K562 (cell line): Measurements from ENCODE around the gene PSMD8. TPM values are rescaled to one million over a fixed set of nuclear protein-coding genes. Genes with fewer than 3 reads are reported as not detected.

Source experiments
- ATAC-seq: fragments of 200-7000 bp; cut with Tn5 transposase; 3 replicates; pipeline ENCODE4 v1.9.1; 2020; ENCODE audit warnings: moderate library complexity
- BruUV-seq: library from RNA; stranded (reverse); fragments of 400-500 nt; replicated peaks from 2 replicates; lab custom pipeline; 2021; lab: Mats Ljungman, UMichigan
- CTCF ChIA-PET: fragments of 300-600 bp; formaldehyde crosslinking; extraction: SDS; loops from one replicate; lab custom pipeline; 2021; ENCODE audit warnings: low intra/inter-chr PET ratio; lab: Yijun Ruan, JAX
- POLR2A ChIA-PET: fragments of 300-600, 350-650 bp; sonication (Branson Sonifier 250); formaldehyde crosslinking; extraction: SDS; loops from one replicate; lab custom pipeline; 2021; ENCODE audit warnings: antibody characterized with exemption, inconsistent platforms; lab: Yijun Ruan, JAX
- DNase-seq, 4 experiments: peaks; one replicate each; pipeline versions ENCODE4 v3.0.0 to v3.0.0-alpha.2; 2011 to 2018; ENCODE audit warnings: low spot score in 3 of 4, mixed read lengths in 3 of 4; ENCODE audit errors: extremely low read depth in 1 of 4
- FAIRE-seq: peaks from 2 replicates; lab custom pipeline; 2011; peaks lifted over from hg19 to GRCh38; lab: Jason Lieb, UNC
- H2AFZ ChIP-seq: 2 replicates; pipeline ENCODE4 v1.6.0; 2011; ENCODE audit warnings: low read depth, low read length, control low read depth, inconsistent platforms
- H3K27ac ChIP-seq: fragments of 200-600 bp; 3 replicates; pipeline ENCODE4 v1.8.0; 2011; ENCODE audit warnings: low read depth, mild to moderate bottlenecking, control low read depth, inconsistent platforms, low read length, moderate library complexity, mixed read lengths; ENCODE audit errors: extremely low read depth
- H3K27me3 ChIP-seq, 2 experiments: fragments of 300-600 bp in 1 of 2; 2 replicates in 1 of 2; 3 replicates in 1 of 2; pipeline versions ENCODE4 v1.6.0 to v1.8.0; 2011; ENCODE audit warnings: inconsistent platforms in 2 of 2, low read length in 2 of 2, mild to moderate bottlenecking in 1 of 2, mixed read lengths in 1 of 2, moderate library complexity in 1 of 2; ENCODE audit not compliant: control insufficient read depth in 2 of 2, insufficient read depth in 2 of 2
- H3K36me3 ChIP-seq: fragments of 300-600 bp; 3 replicates; pipeline ENCODE4 v1.8.0; 2011; ENCODE audit warnings: mild to moderate bottlenecking, low read length, inconsistent platforms; ENCODE audit not compliant: control insufficient read depth, insufficient read depth
- H3K4me1 ChIP-seq, 2 experiments: fragments of 200-600 bp in 1 of 2; replicated peaks in 1 of 2; 2 replicates in 1 of 2; 3 replicates in 1 of 2; pipeline versions ENCODE4 v1.5.1 to v1.8.0; 2011; ENCODE audit warnings: inconsistent platforms in 2 of 2, low read length in 2 of 2, mild to moderate bottlenecking in 1 of 2, mixed read lengths in 1 of 2, moderate library complexity in 1 of 2; ENCODE audit not compliant: control insufficient read depth in 2 of 2, insufficient read depth in 2 of 2
- H3K4me2 ChIP-seq: 2 replicates; pipeline ENCODE4 v1.6.1; 2011; ENCODE audit warnings: low read length, control low read depth, inconsistent platforms, mixed read lengths; ENCODE audit not compliant: insufficient read depth
- H3K4me3 ChIP-seq: fragments of 200-600 bp; sonication (generic), shearing (Covaris generic); 2 replicates; pipeline ENCODE4 v1.5.1; 2016; ENCODE audit warnings: control low read depth, inconsistent platforms
- H3K79me2 ChIP-seq: fragments of 200-600 bp; 3 replicates; pipeline ENCODE4 v1.8.0; 2011; ENCODE audit warnings: low read length, inconsistent platforms; ENCODE audit not compliant: control insufficient read depth, insufficient read depth
- H3K9ac ChIP-seq, 2 experiments: 2 replicates each; pipeline versions ENCODE4 v1.6.0 to v1.6.1; 2011; ENCODE audit warnings: low read depth in 2 of 2, low read length in 2 of 2, control low read depth in 1 of 2, inconsistent platforms in 1 of 2, mild to moderate bottlenecking in 1 of 2, mixed read lengths in 1 of 2; ENCODE audit not compliant: insufficient read depth in 1 of 2
- H3K9me1 ChIP-seq: one replicate; pipeline ENCODE4 v1.6.0; 2011; ENCODE audit warnings: inconsistent platforms, mild to moderate bottlenecking, low read length, moderate library complexity; ENCODE audit not compliant: control insufficient read depth, insufficient read depth
- H3K9me3 ChIP-seq: replicated peaks from 2 replicates; pipeline ENCODE4 v1.5.1; 2011; ENCODE audit warnings: low read depth, low read length, inconsistent platforms; ENCODE audit not compliant: control insufficient read depth, insufficient read depth
- H4K20me1 ChIP-seq: replicated peaks from 2 replicates; pipeline ENCODE4 v1.6.1; 2011; ENCODE audit warnings: low read length, inconsistent platforms, mixed read lengths; ENCODE audit not compliant: control insufficient read depth, insufficient read depth
- WGBS: fragments of 100-300 bp; shearing (Covaris generic); methylation state at CpG from one replicate; pipeline ENCODE4 v1.1.6; 2016; ENCODE audit warnings: low coverage, mixed read lengths; ENCODE audit not compliant: insufficient coverage; ENCODE audit errors: missing lambda C conversion rate; 5-methylcytosine and 5-hydroxymethylcytosine counted together
- in situ Hi-C: fragments of 300-500 bp; cut with MboI; formaldehyde crosslinking; loops from 4 replicates; pipeline ENCODE4 v1.15.0; 2018; ENCODE audit warnings: inconsistent platforms, mixed read lengths
- intact Hi-C: fragments of 100-400 bp; cut with micrococcal nuclease; formaldehyde crosslinking; loops from 2 replicates; pipeline ENCODE4 v1.14.2; 2022
- polyA plus RNA-seq, 8 experiments: library from polyadenylated mRNA; depleted of rRNA in 4 of 8; stranded (reverse) in 5 of 8; unstranded in 3 of 8; fragments of >200 nt; fragmentation: Nextera tagmentation in 2 of 8; fragmentation: Illumina TruSeq in 1 of 8; extraction: Ambion mirVana in 2 of 8; extraction: Trizol in 1 of 8; gene quantifications; 2 replicates each; pipeline versions ENCODE4 v1.2.1 to v1.2.3, GENCODE V29; 2011 to 2014; ENCODE audit warnings: inconsistent platforms in 1 of 8, missing spikeins in 1 of 8
- total RNA-seq, 7 experiments: library from RNA; depleted of rRNA in 6 of 7; stranded (reverse); fragments of >200 nt in 6 of 7; fragmentation: Illumina TruSeq in 2 of 7; extraction: Trizol in 2 of 7; gene quantifications; 2 replicates each; pipeline versions ENCODE4 v1.2.1 to v1.2.3, GENCODE V29; 2011 to 2021; ENCODE audit warnings: low replicate concordance in 1 of 7
- TF ChIP-seq, protein P1 (sequence below): sonication (generic); formaldehyde crosslinking; IDR thresholded peaks from 2 replicates; pipeline ENCODE4 v1.8.0; 2023; ENCODE audit warnings: missing genetic modification reagents, mild to moderate bottlenecking, borderline replicate concordance
- TF ChIP-seq, protein P2 (sequence below): sonication (generic); formaldehyde crosslinking; IDR thresholded peaks from 2 replicates; pipeline ENCODE4 v1.8.1; 2023; ENCODE audit warnings: mild to moderate bottlenecking, missing genetic modification reagents

PSMD8 gene
- total and polyA plus RNA-seq, 9 of the 15 experiments (the other 6 are each of a cell fraction or from before 2014, with no cell fraction given), result 130 to 583 (median 315) TPM

DNA sequence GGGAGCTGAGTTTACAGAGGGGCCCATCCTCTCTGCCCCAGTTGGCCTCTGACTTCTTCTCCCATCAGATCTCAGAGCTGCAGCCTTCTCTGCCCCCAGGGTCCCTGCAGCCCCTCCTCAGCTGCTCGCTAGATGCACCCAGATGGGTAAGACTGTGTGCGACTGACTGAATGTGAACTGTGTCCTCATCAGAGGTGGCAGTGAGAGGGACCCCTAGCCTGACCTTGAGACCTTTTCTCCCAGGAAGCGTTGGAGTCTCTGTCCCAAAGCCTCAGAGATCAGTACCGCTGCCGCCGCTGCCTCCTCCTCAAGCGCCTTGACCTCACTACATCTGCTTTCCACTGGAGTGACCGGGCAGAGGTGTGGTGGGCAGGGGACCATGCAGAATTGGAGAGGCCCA lies 30.9 kb downstream of the PSMD8 start:
- Histone ChIP-seq H3K27me3 (no peaks in the 10 kb centered on the region), H3K4me2 (no peak overlapping the region), H3K4me3 (no peak overlapping the region), H3K9me3 (no peaks in the 10 kb centered on the region), H3K9ac (peak overlapping the region in 1 of 2 experiments; percentile 74; a peak in 2 of 4 replicates), H3K79me2 (peaks cover 17% of the 10 kb centered on the region; the same call in 2 of the 3 replicates), H3K36me3 (peaks cover 27% of the 10 kb centered on the region; the same call in 2 of the 3 replicates), H3K9me1 (peaks cover 3% of the 10 kb centered on the region), H2AFZ (no peak overlapping the region), H3K4me1 (peaks cover 9 to 35% of the 10 kb centered on the region in 2 experiments; a peak in 4 of 5 replicates), H4K20me1 (no peaks in the 10 kb centered on the region), H3K27ac (no peak overlapping the region)
- ATAC-seq (no peak), DNase-seq (no peak), FAIRE-seq (no peak)
- BruUV-seq, result no TSS peak
- in situ Hi-C loops, result no loop called here
- TF ChIP-seq, protein P1, sequence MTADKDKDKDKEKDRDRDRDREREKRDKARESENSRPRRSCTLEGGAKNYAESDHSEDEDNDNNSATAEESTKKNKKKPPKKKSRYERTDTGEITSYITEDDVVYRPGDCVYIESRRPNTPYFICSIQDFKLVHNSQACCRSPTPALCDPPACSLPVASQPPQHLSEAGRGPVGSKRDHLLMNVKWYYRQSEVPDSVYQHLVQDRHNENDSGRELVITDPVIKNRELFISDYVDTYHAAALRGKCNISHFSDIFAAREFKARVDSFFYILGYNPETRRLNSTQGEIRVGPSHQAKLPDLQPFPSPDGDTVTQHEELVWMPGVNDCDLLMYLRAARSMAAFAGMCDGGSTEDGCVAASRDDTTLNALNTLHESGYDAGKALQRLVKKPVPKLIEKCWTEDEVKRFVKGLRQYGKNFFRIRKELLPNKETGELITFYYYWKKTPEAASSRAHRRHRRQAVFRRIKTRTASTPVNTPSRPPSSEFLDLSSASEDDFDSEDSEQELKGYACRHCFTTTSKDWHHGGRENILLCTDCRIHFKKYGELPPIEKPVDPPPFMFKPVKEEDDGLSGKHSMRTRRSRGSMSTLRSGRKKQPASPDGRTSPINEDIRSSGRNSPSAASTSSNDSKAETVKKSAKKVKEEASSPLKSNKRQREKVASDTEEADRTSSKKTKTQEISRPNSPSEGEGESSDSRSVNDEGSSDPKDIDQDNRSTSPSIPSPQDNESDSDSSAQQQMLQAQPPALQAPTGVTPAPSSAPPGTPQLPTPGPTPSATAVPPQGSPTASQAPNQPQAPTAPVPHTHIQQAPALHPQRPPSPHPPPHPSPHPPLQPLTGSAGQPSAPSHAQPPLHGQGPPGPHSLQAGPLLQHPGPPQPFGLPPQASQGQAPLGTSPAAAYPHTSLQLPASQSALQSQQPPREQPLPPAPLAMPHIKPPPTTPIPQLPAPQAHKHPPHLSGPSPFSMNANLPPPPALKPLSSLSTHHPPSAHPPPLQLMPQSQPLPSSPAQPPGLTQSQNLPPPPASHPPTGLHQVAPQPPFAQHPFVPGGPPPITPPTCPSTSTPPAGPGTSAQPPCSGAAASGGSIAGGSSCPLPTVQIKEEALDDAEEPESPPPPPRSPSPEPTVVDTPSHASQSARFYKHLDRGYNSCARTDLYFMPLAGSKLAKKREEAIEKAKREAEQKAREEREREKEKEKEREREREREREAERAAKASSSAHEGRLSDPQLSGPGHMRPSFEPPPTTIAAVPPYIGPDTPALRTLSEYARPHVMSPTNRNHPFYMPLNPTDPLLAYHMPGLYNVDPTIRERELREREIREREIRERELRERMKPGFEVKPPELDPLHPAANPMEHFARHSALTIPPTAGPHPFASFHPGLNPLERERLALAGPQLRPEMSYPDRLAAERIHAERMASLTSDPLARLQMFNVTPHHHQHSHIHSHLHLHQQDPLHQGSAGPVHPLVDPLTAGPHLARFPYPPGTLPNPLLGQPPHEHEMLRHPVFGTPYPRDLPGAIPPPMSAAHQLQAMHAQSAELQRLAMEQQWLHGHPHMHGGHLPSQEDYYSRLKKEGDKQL, result no peak
- TF ChIP-seq, protein P2, sequence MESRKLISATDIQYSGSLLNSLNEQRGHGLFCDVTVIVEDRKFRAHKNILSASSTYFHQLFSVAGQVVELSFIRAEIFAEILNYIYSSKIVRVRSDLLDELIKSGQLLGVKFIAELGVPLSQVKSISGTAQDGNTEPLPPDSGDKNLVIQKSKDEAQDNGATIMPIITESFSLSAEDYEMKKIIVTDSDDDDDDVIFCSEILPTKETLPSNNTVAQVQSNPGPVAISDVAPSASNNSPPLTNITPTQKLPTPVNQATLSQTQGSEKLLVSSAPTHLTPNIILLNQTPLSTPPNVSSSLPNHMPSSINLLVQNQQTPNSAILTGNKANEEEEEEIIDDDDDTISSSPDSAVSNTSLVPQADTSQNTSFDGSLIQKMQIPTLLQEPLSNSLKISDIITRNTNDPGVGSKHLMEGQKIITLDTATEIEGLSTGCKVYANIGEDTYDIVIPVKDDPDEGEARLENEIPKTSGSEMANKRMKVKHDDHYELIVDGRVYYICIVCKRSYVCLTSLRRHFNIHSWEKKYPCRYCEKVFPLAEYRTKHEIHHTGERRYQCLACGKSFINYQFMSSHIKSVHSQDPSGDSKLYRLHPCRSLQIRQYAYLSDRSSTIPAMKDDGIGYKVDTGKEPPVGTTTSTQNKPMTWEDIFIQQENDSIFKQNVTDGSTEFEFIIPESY (CRISPR knock-in tag), result peak; percentile 78
- ChIA-PET CTCF (no interaction called here), POLR2A (interaction anchor here (0.5 to 3.5 kb wide), 4 partner anchors 9 to 109 kb away, joined by 3 to 30 read pairs (median 3); no protein-coding TSS in a partner anchor)
- intact Hi-C loops, result no loop called here
- WGBS, result 90% methylated on average over 8 of the region's 8 CpGs
